IMR-90 (cell line): ENCODE data around the gene MAST3. TPM values are rescaled to one million over a fixed set of nuclear protein-coding genes. Genes with fewer than 3 reads are reported as not detected.

Experiments
- ATAC-seq: fragments of 200-7000 bp; cut with Tn5 transposase; 2 replicates; pipeline ENCODE4 v1.9.1; 2020; ENCODE audit warnings: low read depth, mild to moderate bottlenecking, moderate library complexity
- BruUV-seq: library from RNA; stranded (reverse); fragments of 400-500 nt; replicated peaks from 2 replicates; lab custom pipeline; 2021; lab: Mats Ljungman, UMichigan
- CTCF ChIA-PET: fragments of 300-600 bp; formaldehyde crosslinking; extraction: SDS; loops from one replicate; lab custom pipeline; 2021; ENCODE audit warnings: antibody characterized with exemption; lab: Yijun Ruan, JAX
- POLR2A ChIA-PET: fragments of 300-600 bp; sonication (Branson Sonifier 250); formaldehyde crosslinking; loops from one replicate; lab custom pipeline; 2022; ENCODE audit warnings: antibody characterized with exemption; ENCODE audit not compliant: unreplicated experiment; lab: Charles Lee
- DNase-seq: peaks from one replicate; pipeline ENCODE4 v3.0.0; 2013
- H2AFZ ChIP-seq: replicated peaks from 2 replicates; pipeline ENCODE3; 2013; ENCODE audit warnings: low read length, mild to moderate bottlenecking; ENCODE audit not compliant: poor library complexity
- H2AK5ac ChIP-seq: 2 replicates; pipeline ENCODE4 v1.6.1; 2013; ENCODE audit warnings: low read depth, low read length, inconsistent platforms
- H2AK9ac ChIP-seq: replicated peaks from 2 replicates; pipeline ENCODE3; 2013; ENCODE audit warnings: mild to moderate bottlenecking, low read depth, low read length, moderate library complexity; ENCODE audit not compliant: poor library complexity
- H2BK120ac ChIP-seq: 2 replicates; pipeline ENCODE4 v1.6.1; 2013; ENCODE audit warnings: low read depth, low read length, inconsistent platforms
- H2BK15ac ChIP-seq: 3 replicates; pipeline ENCODE4 v1.6.1; 2013; ENCODE audit warnings: low read depth, low read length, inconsistent platforms
- H2BK20ac ChIP-seq: 2 replicates; pipeline ENCODE4 v1.6.1; 2013; ENCODE audit warnings: low read depth, mild to moderate bottlenecking, inconsistent platforms, low read length, moderate library complexity
- H2BK5ac ChIP-seq: 2 replicates; pipeline ENCODE4 v1.6.1; 2013; ENCODE audit warnings: mild to moderate bottlenecking, low read depth, low read length, inconsistent platforms; ENCODE audit not compliant: poor library complexity, severe bottlenecking
- H3K14ac ChIP-seq: replicated peaks from 2 replicates; pipeline ENCODE4 v1.6.1; 2013; ENCODE audit warnings: low read depth, low read length, inconsistent platforms
- H3K18ac ChIP-seq: 2 replicates; pipeline ENCODE4 v1.6.1; 2013; ENCODE audit warnings: low read depth, low read length, control low read depth
- H3K23ac ChIP-seq: 2 replicates; pipeline ENCODE4 v1.6.1; 2013; ENCODE audit warnings: low read depth, low read length, inconsistent platforms
- H3K27ac ChIP-seq: 2 replicates; pipeline ENCODE4 v1.5.1; 2013; ENCODE audit warnings: mild to moderate bottlenecking, control low read depth, low read length; ENCODE audit not compliant: insufficient read depth
- H3K27me3 ChIP-seq: 2 replicates; pipeline ENCODE4 v1.6.1; 2013; ENCODE audit warnings: low read length; ENCODE audit not compliant: control insufficient read depth, insufficient read depth
- H3K36me3 ChIP-seq: 2 replicates; pipeline ENCODE4 v1.6.1; 2013; ENCODE audit warnings: low read length, mixed read lengths; ENCODE audit not compliant: control insufficient read depth, insufficient read depth
- H3K4ac ChIP-seq: 2 replicates; pipeline ENCODE4 v1.6.1; 2013; ENCODE audit warnings: low read depth, low read length, inconsistent platforms
- H3K4me1 ChIP-seq: 2 replicates; pipeline ENCODE4 v1.6.1; 2013; ENCODE audit warnings: low read length, mixed read lengths; ENCODE audit not compliant: control insufficient read depth, insufficient read depth
- H3K4me2 ChIP-seq: 2 replicates; pipeline ENCODE4 v1.6.1; 2013; ENCODE audit warnings: low read depth, mild to moderate bottlenecking, control low read depth, low read length, moderate library complexity
- H3K4me3 ChIP-seq: 2 replicates; pipeline ENCODE4 v1.5.1; 2013; ENCODE audit warnings: low read depth, mild to moderate bottlenecking, control low read depth, low read length, moderate library complexity; ENCODE audit not compliant: insufficient read depth
- H3K56ac ChIP-seq: 2 replicates; pipeline ENCODE4 v1.6.1; 2013; ENCODE audit warnings: low read length, inconsistent platforms; ENCODE audit not compliant: insufficient read depth; ENCODE audit errors: extremely low read depth
- H3K79me1 ChIP-seq, 2 experiments: 2 replicates each; pipeline ENCODE4 v1.6.1; 2013; ENCODE audit warnings: low read length in 2 of 2, inconsistent platforms in 1 of 2, low read depth in 1 of 2
- H3K9ac ChIP-seq: 2 replicates; pipeline ENCODE4 v1.6.1; 2013; ENCODE audit warnings: low read depth, low read length, control low read depth
- H3K9me1 ChIP-seq: 2 replicates; pipeline ENCODE4 v1.6.1; 2013; ENCODE audit warnings: low read length, inconsistent platforms; ENCODE audit not compliant: insufficient read depth
- H3K9me3 ChIP-seq: 2 replicates; pipeline ENCODE4 v1.6.1; 2013; ENCODE audit warnings: low read length; ENCODE audit not compliant: control insufficient read depth, insufficient read depth
- H4K20me1 ChIP-seq: 2 replicates; pipeline ENCODE4 v1.6.1; 2013; ENCODE audit warnings: low read length, inconsistent platforms; ENCODE audit not compliant: insufficient read depth
- H4K5ac ChIP-seq: 2 replicates; pipeline ENCODE4 v1.6.1; 2013; ENCODE audit warnings: mild to moderate bottlenecking, low read depth, low read length, control low read depth
- H4K8ac ChIP-seq, 2 experiments: 2 replicates each; pipeline ENCODE4 v1.6.1; 2013; ENCODE audit warnings: low read depth in 2 of 2, low read length in 2 of 2, control low read depth in 1 of 2, inconsistent platforms in 1 of 2
- H4K91ac ChIP-seq: 2 replicates; pipeline ENCODE4 v1.6.1; 2013; ENCODE audit warnings: low read depth, low read length, inconsistent platforms; ENCODE audit not compliant: insufficient read depth
- BHLHE40 ChIP-seq: fragments of 150-350 bp; IDR thresholded peaks from 2 replicates; pipeline ENCODE4 v1.6.1; 2016; ENCODE audit warnings: mild to moderate bottlenecking, low read depth, low read length
- CEBPB ChIP-seq: IDR thresholded peaks from 2 replicates; pipeline ENCODE4 v1.6.1; 2012; ENCODE audit warnings: low read depth, low read length, improper control_type of control experiment
- CHD1 ChIP-seq: IDR thresholded peaks from 2 replicates; pipeline ENCODE4 v1.6.1; 2012; ENCODE audit warnings: low read depth, low read length, improper control_type of control experiment
- CTCF ChIP-seq: conservative IDR thresholded peaks from 2 replicates; pipeline ENCODE4 v1.5.1; 2012; ENCODE audit warnings: mild to moderate bottlenecking, low read depth, low read length, improper control_type of control experiment
- ELK1 ChIP-seq: fragments of 150-350 bp; IDR thresholded peaks from 2 replicates; pipeline ENCODE4 v1.6.1; 2016; ENCODE audit warnings: low read depth, mild to moderate bottlenecking, low read length, moderate library complexity, borderline replicate concordance
- FOS ChIP-seq: fragments of 150-350 bp; IDR thresholded peaks from 2 replicates; pipeline ENCODE4 v1.6.1; 2016; ENCODE audit warnings: low read depth, low read length
- MAFK ChIP-seq: IDR thresholded peaks from 2 replicates; pipeline ENCODE4 v1.6.1; 2012; ENCODE audit warnings: low read depth, low read length, improper control_type of control experiment
- MAZ ChIP-seq: IDR thresholded peaks from 2 replicates; pipeline ENCODE4 v1.6.1; 2012; ENCODE audit warnings: low read depth, mild to moderate bottlenecking, low read length, improper control_type of control experiment, moderate library complexity, borderline replicate concordance
- NFE2L2 ChIP-seq: fragments of 150-350 bp; IDR thresholded peaks from 2 replicates; pipeline ENCODE4 v1.6.1; 2016; ENCODE audit warnings: low read depth, mild to moderate bottlenecking, low read length
- RCOR1 ChIP-seq: IDR thresholded peaks from 2 replicates; pipeline ENCODE4 v1.6.1; 2012; ENCODE audit warnings: mild to moderate bottlenecking, low read length, improper control_type of control experiment; ENCODE audit not compliant: insufficient replicate concordance
- RFX5 ChIP-seq: IDR thresholded peaks from 2 replicates; pipeline ENCODE4 v1.8.0; 2012; ENCODE audit warnings: low read depth, mild to moderate bottlenecking, low read length, moderate library complexity
- SMC3 ChIP-seq: fragments of 150-350 bp; IDR thresholded peaks from 2 replicates; pipeline ENCODE4 v1.6.1; 2016; ENCODE audit warnings: low read depth, mild to moderate bottlenecking, antibody characterized with exemption, low read length, moderate library complexity
- USF2 ChIP-seq: fragments of 150-350 bp; IDR thresholded peaks from 2 replicates; pipeline ENCODE4 v1.6.1; 2017; ENCODE audit warnings: mild to moderate bottlenecking, antibody characterized with exemption, low read length, low read depth
- WGBS, 2 experiments: methylation state at CpG; one replicate each; pipeline versions ENCODE4 v1.1.5 to v1.1.7; 2013; ENCODE audit warnings: missing lambda C conversion rate in 2 of 2; ENCODE audit not compliant: insufficient read length in 1 of 2; ENCODE audit errors: extremely low coverage in 2 of 2; 5-methylcytosine and 5-hydroxymethylcytosine counted together
- dilution Hi-C: fragments of 300-500 bp; cut with HindIII; formaldehyde crosslinking; loops from one replicate; pipeline ENCODE4 v1.14.3; 2018; ENCODE audit warnings: low sequenced_read_pairs; ENCODE audit not compliant: unreplicated experiment
- in situ Hi-C: fragments of 300-500 bp; cut with MboI; formaldehyde crosslinking; loops from 3 replicates; pipeline ENCODE4 v1.14.3; 2019; ENCODE audit warnings: low sequenced_read_pairs, inconsistent platforms, mixed read lengths
- intact Hi-C: fragments of 100-400 bp; cut with micrococcal nuclease; formaldehyde crosslinking; loops from 2 replicates; pipeline ENCODE4 v1.10.0; 2022
- polyA plus RNA-seq, 3 experiments: library from polyadenylated mRNA; depleted of rRNA; stranded (reverse); fragments of >200 nt; gene quantifications; 2 replicates each; pipeline ENCODE4 v1.2.3, GENCODE V29; 2012; ENCODE audit warnings: low replicate concordance in 1 of 3
- total RNA-seq: library from RNA; depleted of rRNA; stranded (reverse); fragments of >200 nt; gene quantifications from 2 replicates; pipeline ENCODE4 v1.2.3, GENCODE V29; 2012

MAST3 gene
- total and polyA plus RNA-seq, 2 of the 4 experiments (the other 2 are of a cell fraction), result 1.3 to 4.3 TPM

- POLR2A ChIA-PET, result no interaction called here
- no CpG with 5 or more reads among the region's 4 CpGs for WGBS, 2 experiments
- intact Hi-C loops, result no loop called here
Measured at GRCh38 chr19:18190278-18190677, 92.7 kb downstream of the MAST3 start.

More at GRCh38 chr19:18190278-18190677, 92.7 kb downstream of the MAST3 start:
- peaks cover 8% of the 10 kb centered on the region for H3K4me1 ChIP-seq
- H2AFZ ChIP-seq, result no peak overlapping the region
- BruUV-seq, result no TSS peak
- H3K27me3 ChIP-seq, result peaks cover 5% of the 10 kb centered on the region; the same call in 1 of the 2 replicates
- no peaks in the 10 kb centered on the region for H3K9me3 ChIP-seq
- H2BK20ac ChIP-seq, result no peak overlapping the region
- no peak overlapping the region for H3K4me3 ChIP-seq
- H3K56ac ChIP-seq, result no peak overlapping the region
- H2AK5ac ChIP-seq, result no peak overlapping the region
- peaks cover 8% of the 10 kb centered on the region for H4K20me1 ChIP-seq
- TF ChIP-seq USF2, result no peak
- no peak for TF ChIP-seq MAZ
- TF ChIP-seq RCOR1, result no peak
- no peak for TF ChIP-seq MAFK
- no peak for TF ChIP-seq NFE2L2
- no peak for TF ChIP-seq SMC3
- TF ChIP-seq CEBPB, result no peak
- TF ChIP-seq FOS, result no peak
- TF ChIP-seq CHD1, result no peak
- no peak for TF ChIP-seq BHLHE40
- TF ChIP-seq RFX5, result no peak
- TF ChIP-seq ELK1, result no peak
- TF ChIP-seq CTCF, result no peak
- dilution Hi-C loops, result no loop called here
- CTCF ChIA-PET, result no interaction called here
- no peak overlapping the region for H3K4ac ChIP-seq
- ATAC-seq (no peak), DNase-seq (no peak)
- H2BK15ac ChIP-seq, result no peak overlapping the region
- no peak overlapping the region for H4K91ac ChIP-seq
- H3K18ac ChIP-seq, result no peak overlapping the region
- no peak overlapping the region for H3K23ac ChIP-seq
- in situ Hi-C loops, result loop anchor here (10.0 kb wide), 2 partner anchors 135 to 225 kb away; partner anchors contain the start of genes LSM4 and SSBP4
- H4K8ac ChIP-seq, result no peak overlapping the region
- H3K4me2 ChIP-seq, result no peak overlapping the region
- no peak overlapping the region for H3K9ac ChIP-seq
- H3K14ac ChIP-seq, result no peak overlapping the region
- H2BK5ac ChIP-seq, result no peak overlapping the region
- H2AK9ac ChIP-seq, result no peak overlapping the region
- no peak overlapping the region for H4K5ac ChIP-seq
- H3K9me1 ChIP-seq, result peaks cover 8% of the 10 kb centered on the region; the same call in 1 of the 2 replicates
- H2BK120ac ChIP-seq, result no peak overlapping the region
- H3K79me1 ChIP-seq, result peaks cover 7 to 15% of the 10 kb centered on the region in 2 experiments; a peak in 3 of 4 replicates
- H3K36me3 ChIP-seq, result no peaks in the 10 kb centered on the region
- H3K27ac ChIP-seq, result no peak overlapping the region
